Measurements from ENCODE around the gene PIH1D1. TPM values are rescaled to one million over a fixed set of nuclear protein-coding genes. Genes with fewer than 3 reads are reported as not detected.

The PIH1D1 gene
- total and polyA plus RNA-seq, 4 donors, result 41.4 to 59.4 (median 47.2) TPM

GRCh38 chr19:49475191-49475917 lies 23.7 kb upstream of the PIH1D1 start:
- 77% methylated on average over 15 of the region's 15 CpGs for WGBS
- Histone ChIP-seq H3K27me3 (ENCODE audit: control insufficient read depth in 4 of 4, insufficient read depth in 4 of 4, low read length in 3 of 4) (no peaks in the 10 kb centered on the region), H3K4me3 (ENCODE audit: low read depth in 1 of 3, low read length in 3 of 3) (no peak overlapping the region), H3K9me3 (ENCODE audit: control insufficient read depth in 4 of 4, low read length in 3 of 4) (no peaks in the 10 kb centered on the region), H3K36me3 (ENCODE audit: control insufficient read depth in 4 of 4, insufficient read depth in 3 of 4, low read depth in 1 of 4, low read length in 3 of 4) (no peaks in the 10 kb centered on the region), H3K27ac (ENCODE audit: low read depth in 1 of 2, low read length in 2 of 2) (peak overlapping the region in 1 of 2 donors; percentile 79), H3K4me1 (ENCODE audit: control insufficient read depth in 4 of 4, insufficient read depth in 4 of 4, low read length in 3 of 4) (peaks cover 0 to 11% (median 6%) of the 10 kb centered on the region in 4 donors), H3K9ac (ENCODE audit: low read depth in 1 of 2, low read length in 2 of 2) (no peak overlapping the region)
- no peak for DNase-seq (ENCODE audit: low spot score)
- no peak for TF ChIP-seq JUND (IDR thresholded peaks at IDR 0.05)
- no peak for TF ChIP-seq YY1 (IDR thresholded peaks at IDR 0.05)
- TF ChIP-seq TAF1 (conservative IDR thresholded peaks at IDR 0.05), result no peak
- TF ChIP-seq RAD21 (IDR thresholded peaks at IDR 0.05), result no peak
- no peak for TF ChIP-seq RXRA (IDR thresholded peaks at IDR 0.05)
- TF ChIP-seq FOXA1 (IDR thresholded peaks at IDR 0.05), result no peak
- TF ChIP-seq, protein P1, sequence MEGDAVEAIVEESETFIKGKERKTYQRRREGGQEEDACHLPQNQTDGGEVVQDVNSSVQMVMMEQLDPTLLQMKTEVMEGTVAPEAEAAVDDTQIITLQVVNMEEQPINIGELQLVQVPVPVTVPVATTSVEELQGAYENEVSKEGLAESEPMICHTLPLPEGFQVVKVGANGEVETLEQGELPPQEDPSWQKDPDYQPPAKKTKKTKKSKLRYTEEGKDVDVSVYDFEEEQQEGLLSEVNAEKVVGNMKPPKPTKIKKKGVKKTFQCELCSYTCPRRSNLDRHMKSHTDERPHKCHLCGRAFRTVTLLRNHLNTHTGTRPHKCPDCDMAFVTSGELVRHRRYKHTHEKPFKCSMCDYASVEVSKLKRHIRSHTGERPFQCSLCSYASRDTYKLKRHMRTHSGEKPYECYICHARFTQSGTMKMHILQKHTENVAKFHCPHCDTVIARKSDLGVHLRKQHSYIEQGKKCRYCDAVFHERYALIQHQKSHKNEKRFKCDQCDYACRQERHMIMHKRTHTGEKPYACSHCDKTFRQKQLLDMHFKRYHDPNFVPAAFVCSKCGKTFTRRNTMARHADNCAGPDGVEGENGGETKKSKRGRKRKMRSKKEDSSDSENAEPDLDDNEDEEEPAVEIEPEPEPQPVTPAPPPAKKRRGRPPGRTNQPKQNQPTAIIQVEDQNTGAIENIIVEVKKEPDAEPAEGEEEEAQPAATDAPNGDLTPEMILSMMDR (IDR thresholded peaks at IDR 0.05; ENCODE audit: low read depth, low read length, missing input control), result no peak
- TF ChIP-seq, protein P2, sequence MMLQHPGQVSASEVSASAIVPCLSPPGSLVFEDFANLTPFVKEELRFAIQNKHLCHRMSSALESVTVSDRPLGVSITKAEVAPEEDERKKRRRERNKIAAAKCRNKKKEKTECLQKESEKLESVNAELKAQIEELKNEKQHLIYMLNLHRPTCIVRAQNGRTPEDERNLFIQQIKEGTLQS (IDR thresholded peaks at IDR 0.05), result no peak
- no peak for TF ChIP-seq GABPA (IDR thresholded peaks at IDR 0.05 in 1 of 2, conservative IDR thresholded peaks at IDR 0.05 in 1 of 2)
- no peak for TF ChIP-seq EGR1 (IDR thresholded peaks at IDR 0.05; ENCODE audit: low read depth in 2 of 2)
- TF ChIP-seq REST (IDR thresholded peaks at IDR 0.05), result no peak
- no peak for TF ChIP-seq HNF4G (IDR thresholded peaks at IDR 0.05)

DNA sequence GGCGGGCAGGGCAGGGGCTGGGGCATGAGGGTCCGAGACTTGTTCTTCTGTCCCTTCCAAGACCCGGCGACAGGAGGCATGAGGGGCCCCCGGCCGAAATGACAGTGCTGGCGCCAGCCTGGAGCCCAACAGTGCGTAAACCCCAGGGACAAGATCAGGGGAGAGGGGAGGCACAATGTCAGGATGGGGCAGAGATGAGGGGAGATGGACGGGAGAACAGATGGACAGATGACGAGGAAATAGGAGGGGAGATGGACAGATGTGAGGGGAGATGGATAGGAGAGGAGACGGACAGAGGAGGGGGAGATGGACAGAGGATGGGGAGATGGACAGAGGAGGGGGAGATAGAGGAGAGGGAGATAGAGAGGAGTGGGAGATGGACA lies 22.9 kb upstream of the PIH1D1 start:
- Histone ChIP-seq H3K27ac (ENCODE audit: low read depth in 1 of 2, low read length in 2 of 2) (peak overlapping the region; percentile 72 to 79), H3K27me3 (ENCODE audit: control insufficient read depth in 4 of 4, insufficient read depth in 4 of 4, low read length in 3 of 4) (no peaks in the 10 kb centered on the region), H3K9me3 (ENCODE audit: control insufficient read depth in 4 of 4, low read length in 3 of 4) (no peaks in the 10 kb centered on the region), H3K4me3 (ENCODE audit: low read depth in 1 of 3, low read length in 3 of 3) (peak overlapping the region; percentile 62 to 85 (median 78)), H3K9ac (ENCODE audit: low read depth in 1 of 2, low read length in 2 of 2) (peak overlapping the region in 1 of 2 donors; percentile 83), H3K36me3 (ENCODE audit: control insufficient read depth in 4 of 4, insufficient read depth in 3 of 4, low read depth in 1 of 4, low read length in 3 of 4) (no peaks in the 10 kb centered on the region), H3K4me1 (ENCODE audit: control insufficient read depth in 4 of 4, insufficient read depth in 4 of 4, low read length in 3 of 4) (peaks cover 0 to 11% (median 6%) of the 10 kb centered on the region in 4 donors)
- DNase-seq (ENCODE audit: low spot score), result no peak
- 16% methylated on average over 11 of the region's 11 CpGs for WGBS
- TF ChIP-seq NR2F2 (IDR thresholded peaks at IDR 0.05) (no peak), GABPA (IDR thresholded peaks at IDR 0.05 in 1 of 2, conservative IDR thresholded peaks at IDR 0.05 in 1 of 2) (no peak)
